Fibroblast of skin of back (primary cell): ENCODE results near the gene PAIP2.
"Not testable (repeated sequence)": the region's sequence is repeated elsewhere in the genome, so short reads cannot be mapped to it uniquely, and the experiment has no call there.

Source experiments
- DNase-seq: peaks from one replicate; pipeline ENCODE4 v3.0.0-alpha.2; 2013

Gene PAIP2

DNA sequence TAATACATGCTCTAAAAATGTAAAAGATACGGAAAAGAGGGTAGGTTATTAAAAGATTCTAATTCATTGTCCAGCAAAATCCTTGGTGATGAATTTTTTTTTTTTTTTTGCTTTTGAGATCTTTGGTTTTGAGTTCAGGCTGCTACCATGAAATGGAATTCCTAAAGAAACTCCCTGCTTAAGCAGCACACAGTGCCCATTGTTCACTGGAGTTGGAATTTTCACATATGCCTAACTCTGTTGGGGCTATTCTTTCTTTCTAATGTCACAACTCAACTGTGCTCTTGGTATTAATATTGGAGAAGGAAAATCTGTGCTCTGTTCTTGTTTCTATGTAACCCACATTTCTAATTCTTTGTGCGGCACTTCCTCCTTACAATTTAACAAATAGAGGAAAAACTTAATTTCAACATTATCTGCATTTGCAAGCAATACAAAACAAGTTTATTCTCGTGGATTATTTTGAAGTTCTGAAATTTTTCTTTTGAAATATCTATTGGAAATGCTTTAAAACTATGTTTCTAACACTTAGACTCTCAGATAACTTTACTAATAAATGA lies 26.5 kb upstream of the PAIP2 start:
- DNase-seq, result no peak

DNA sequence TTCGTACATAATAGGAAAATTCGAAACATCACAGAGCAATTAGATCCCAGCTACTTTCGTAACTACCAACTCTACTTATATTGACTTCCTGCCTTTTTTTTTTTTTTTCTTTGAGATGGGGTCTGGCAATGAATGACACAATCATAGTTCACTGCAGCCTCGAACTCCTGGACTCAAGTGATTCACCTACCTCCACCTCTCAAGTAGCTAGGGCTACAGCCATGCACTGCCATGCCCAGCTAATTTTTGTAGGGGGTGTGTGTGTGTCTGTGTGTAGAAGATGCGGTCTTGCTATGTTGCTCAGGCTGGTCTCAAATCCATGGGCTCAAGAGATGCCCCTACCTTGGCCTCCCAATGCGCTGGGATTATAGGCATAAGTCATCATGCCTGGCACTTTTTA lies 5.8 kb upstream of the PAIP2 start:
- no peak for DNase-seq

DNA sequence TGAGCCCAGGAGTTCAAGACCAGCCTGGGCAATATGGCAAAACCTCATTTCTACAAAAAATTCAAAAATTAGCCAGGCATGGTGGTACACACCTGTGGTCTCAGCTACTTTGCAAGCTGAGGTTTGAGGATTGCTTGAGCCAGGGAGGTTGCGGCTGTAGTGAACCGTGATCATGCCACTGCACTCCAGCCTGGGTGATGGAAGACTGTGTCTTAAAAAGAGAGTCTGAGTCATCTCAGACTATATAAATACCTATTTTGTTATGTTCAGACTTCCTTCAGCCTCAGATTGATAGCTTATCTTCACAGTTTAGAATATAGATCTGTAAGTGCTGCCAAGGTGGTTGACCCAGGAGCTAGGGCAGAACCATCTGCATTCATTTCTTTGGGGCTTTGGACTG lies 1.6 kb upstream of the PAIP2 start:
- no peak for DNase-seq

DNA sequence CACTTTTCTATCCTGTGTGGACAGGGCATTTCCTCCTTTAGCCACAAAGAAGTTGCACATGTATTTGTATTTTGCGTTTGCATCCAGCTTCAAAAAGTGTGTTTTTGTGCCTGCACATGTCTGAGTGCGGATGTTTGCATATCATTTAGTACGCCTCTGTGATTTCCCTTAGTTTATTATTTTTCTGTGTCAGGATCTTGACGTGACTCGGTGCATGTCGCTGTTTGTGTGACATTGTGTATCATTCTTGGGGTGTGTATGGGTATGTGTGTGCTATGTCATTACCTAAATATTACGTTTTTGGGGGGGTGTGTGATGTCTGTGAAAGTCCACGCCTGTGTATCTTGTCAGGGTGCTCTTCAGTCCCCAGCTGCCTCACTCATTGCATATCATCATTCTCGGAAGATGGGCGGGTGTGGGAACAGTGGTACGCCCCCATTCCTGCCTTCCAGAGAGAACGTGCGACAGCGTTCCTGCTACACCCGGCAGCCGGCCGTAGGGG lies 416 bp upstream of the PAIP2 start:
- DNase-seq, result no peak

DNA sequence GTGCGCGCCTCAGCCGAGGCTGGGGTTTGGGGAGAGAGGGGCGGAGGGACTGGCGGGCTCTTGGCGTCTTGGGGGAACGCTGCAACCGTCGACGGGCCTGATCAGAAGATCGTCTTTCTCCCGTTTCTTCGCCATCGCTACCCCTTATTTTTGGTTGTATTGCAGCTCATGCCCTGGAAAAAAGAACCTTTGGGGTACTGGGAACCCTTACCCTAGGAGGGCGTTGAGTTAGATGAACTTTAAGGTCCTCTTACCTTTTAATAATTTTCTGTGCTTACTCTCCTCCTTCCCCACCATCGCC lies 719 bp downstream of the PAIP2 start:
- no peak for DNase-seq

DNA sequence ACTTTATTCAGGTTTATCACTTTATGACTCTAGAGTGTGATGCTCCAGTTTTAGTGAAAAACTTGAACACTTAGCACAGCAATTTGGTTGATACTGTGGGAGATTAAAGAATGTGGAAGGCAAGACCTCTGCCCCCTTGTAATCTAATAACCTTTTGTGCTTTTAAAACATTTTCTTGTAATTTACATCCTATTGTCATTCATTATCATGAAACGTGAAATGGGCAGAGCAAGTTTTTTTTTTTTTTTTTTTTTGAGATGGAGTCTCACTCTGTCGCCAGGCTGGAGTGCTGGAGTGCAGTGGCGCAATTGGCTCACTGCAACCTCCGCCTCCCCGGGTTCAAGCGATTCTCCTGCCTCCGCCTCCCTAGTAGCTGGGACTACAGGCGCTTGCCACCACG lies 1.8 kb downstream of the PAIP2 start:
- DNase-seq, result no peak

DNA sequence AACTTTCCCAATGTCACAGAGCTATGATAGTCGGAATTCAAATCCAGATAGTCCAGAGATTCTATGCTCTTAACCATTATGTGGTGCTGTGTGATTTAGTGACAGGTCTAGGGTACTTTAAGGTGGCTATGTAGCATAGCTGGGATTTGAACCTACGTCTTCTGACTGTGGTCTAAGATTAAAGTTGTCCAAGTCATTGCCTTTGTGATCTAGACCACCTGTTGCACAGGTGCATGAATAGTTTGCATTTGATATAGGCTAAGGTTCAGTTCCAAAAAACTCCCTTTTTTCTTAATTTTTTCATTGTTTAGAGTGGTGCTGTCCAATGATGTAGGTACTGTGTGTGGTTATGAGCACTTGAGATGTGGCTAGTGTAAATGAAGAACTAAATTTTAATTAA lies 2.5 kb downstream of the PAIP2 start:
- DNase-seq, result no peak

DNA sequence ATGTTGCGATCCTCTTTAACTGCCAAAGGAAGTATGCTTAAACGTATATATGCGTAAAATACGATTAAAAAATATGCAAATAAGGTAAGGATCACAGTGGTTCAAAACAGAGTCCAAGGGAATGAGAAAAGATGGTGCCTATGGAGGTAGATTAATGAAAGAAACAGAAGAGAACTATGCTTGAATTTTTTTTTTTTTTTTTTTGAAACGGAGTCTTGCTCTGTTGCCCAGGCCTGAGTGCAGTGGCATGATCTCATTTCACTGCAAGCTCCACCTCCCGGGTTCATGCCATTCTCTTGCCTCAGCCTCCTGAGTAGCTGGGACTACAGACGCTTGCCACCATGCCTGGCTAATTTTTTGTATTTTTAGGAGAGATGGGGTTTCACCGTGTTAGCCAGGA lies 3.8 kb downstream of the PAIP2 start:
- not testable (repeated sequence) for DNase-seq

DNA sequence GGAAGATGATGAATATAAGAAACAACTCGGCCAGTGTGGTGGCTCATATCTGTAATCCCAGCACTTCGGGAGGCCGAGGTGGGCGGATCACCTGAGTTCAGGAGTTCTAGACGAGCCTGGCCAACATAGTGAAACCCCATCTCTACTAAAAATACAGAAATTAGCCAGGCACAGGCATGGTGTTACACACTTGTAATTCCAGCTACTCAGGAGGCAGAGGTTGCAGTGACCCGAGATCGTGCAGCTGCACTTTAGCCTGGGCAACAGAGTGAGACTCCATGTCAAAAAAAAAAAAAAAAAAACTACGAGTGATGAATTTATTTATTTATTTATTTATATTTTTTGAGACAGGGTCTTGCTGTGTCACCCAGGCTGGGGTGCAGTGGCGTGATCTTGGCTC lies 6.2 kb downstream of the PAIP2 start:
- not testable (repeated sequence) for DNase-seq

DNA sequence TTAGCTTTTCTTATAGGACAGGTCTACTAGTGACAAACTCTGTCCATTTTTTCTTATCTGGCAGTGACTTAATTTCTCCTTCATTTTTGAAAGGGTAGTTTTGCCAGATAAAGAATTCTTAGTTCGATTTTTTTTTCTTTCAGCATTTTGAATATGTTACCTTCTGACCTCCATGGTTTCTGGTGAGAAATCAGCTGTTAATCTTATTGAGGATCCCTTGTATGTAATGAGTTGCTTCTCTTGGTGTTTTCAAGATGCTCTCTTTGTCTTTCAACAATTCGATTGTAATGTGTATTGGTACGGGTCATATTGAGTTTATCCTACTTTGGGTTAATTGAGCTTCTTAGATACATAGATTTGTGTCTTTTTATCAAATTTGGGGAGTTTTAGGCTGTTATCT lies 12.5 kb downstream of the PAIP2 start:
- no peak for DNase-seq

DNA sequence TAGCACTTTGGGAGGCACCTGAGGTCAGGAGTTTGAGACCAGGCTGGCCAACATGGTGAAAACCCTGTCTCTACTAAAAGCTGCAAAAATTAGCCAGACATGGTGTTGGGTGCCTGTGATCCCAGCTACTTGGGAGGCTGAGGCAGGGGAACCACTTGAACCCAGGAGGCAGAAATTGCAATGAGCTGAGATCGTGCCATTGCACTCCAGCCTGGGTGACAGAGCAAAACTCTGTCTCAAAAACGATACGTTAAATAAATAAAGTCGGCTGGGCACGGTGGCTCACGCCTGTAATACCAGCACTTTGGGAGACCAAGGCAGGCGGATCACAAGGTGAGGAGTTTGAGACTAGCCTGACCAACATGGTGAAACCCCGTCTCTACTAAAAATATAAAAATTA lies 14.2 kb downstream of the PAIP2 start:
- DNase-seq, result not testable (repeated sequence)

DNA sequence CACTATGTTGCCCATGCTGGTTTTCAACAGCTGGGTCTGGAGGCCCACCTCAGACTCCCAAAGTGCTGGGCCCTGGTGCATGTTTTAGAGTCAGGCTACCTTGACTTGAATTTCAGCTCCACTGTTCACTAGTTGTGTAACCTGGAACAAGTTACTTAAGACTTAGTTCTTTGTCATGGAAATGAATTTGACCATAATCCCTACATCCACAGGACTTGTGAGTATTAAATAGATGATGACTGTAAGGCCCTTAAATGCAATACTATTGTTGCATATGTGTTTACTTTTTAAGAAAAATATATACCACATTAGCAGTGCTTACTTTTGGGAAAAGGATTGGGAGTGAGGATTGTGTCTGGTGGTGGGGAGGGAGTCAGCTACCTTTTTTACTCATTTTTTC lies 16.4 kb downstream of the PAIP2 start:
- DNase-seq, result no peak

DNA sequence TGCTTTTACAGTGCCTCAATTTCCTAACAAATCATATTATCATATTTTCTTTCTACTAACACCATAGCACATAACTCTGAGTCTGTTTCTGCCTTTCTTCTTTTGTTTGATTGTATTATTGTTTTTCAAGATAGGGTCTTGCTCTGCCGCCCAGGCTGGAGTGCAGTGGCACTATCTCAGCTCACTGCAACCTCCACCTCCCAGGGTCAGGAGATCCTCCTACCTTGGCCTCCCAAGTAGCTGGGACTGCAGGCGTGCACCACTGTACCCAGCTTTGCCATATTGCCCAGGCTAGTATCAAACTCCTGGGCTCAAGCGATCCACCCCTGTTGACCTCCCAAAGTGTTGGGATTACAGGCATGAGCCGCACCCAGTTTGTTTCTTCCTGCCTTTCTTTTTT lies 18.7 kb downstream of the PAIP2 start:
- no peak for DNase-seq

DNA sequence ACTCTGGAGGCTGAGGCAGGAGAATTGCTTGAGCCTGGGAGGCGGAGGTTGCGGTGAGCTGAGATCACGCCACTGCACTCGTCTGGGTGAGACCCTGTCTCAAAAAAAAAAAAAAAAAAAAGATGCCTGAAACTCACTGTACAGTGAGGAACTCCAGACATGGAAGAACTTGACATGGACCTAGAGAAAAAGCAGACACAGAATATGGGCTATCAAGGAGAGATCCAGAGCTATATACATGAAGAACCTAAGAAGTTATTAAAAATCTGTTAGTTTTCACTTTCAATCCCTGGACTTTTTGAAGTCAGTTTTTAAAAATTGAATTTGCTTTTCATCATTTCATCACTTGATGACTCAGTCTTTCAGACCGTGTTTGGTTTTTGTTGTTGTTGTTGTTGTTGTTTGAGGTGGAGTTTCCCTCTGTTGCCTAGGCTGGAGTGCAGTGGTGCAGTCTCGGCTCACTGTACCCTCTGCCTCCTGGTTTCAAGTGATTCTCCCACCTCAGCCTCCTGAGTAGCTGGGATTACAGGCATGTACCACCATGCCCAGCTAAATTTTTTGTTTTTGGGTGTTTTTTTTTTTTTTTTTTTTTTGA lies 20.3 kb downstream of the PAIP2 start:
- DNase-seq, result no peak

DNA sequence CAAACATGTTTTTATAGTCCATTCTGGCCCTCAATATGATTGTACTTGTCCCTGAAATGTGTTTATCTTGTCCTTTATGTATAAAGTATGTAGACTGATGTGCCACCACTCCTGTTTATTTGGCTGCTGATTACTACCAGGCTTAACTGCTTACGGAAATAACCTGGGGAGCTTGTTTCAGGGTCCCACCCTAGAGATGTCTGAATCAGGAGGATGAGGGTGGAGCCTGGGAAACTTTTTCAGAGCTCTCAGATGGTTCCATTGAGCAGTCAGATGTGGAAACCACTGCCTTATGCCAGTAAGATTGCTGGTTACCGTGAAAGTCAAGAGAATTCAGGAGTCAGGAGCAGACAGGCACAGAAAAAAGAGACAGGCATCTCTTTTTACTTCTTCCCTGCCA lies 22.3 kb downstream of the PAIP2 start:
- DNase-seq, result no peak

DNA sequence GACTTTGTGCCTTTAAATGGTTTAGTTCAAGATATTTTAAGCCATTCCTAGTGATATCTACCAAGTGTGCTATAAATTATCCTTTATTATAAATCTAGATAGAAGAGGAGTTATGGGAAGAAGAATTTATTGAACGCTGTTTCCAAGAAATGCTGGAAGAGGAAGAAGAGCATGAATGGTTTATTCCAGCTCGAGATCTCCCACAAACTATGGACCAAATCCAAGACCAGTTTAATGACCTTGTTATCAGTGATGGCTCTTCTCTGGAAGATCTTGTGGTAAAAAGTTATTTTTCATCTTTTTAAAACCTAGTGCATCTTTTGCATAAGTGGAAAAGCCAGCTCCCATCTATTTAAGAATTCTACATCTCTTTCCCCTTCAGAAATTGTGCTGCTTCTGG lies 22.8 kb downstream of the PAIP2 start:
- no peak for DNase-seq

DNA sequence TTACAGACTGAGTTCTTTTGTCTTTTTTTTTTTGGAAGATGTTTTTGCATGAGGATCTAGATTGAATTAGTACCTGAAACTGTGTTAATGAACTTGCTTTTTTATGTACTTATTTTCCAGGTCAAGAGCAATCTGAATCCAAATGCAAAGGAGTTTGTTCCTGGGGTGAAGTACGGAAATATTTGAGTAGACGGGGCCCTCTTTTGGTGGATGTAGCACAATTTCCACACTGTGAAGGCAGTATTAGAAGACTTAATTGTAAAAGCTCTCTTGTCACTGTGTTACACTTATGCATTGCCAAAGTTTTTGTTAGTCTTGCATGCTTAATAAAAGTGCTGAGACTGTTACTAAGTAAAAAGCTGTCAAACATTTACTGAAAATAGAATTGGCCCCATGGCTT lies 27.0 kb downstream of the PAIP2 start:
- DNase-seq, result peak; percentile 16

DNA sequence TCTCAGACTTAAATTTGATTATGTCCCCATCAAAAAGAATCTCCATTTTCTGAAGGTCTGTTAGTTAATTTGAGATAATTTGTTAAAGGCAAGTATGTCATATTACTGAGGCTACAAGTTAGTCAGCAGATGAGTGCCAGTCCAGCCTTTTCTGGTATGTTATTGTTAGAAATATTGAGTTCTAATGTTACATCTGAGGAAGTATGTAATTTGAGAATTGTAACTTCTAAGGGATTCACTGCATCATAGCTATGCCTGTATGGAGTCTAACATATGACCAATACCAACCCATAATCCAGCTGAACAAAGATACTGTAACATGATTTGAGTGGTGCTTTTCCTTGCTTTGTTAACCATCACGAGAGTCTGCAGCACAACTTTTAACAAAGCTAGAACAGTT lies 27.5 kb downstream of the PAIP2 start:
- DNase-seq, result peak; percentile 84

DNA sequence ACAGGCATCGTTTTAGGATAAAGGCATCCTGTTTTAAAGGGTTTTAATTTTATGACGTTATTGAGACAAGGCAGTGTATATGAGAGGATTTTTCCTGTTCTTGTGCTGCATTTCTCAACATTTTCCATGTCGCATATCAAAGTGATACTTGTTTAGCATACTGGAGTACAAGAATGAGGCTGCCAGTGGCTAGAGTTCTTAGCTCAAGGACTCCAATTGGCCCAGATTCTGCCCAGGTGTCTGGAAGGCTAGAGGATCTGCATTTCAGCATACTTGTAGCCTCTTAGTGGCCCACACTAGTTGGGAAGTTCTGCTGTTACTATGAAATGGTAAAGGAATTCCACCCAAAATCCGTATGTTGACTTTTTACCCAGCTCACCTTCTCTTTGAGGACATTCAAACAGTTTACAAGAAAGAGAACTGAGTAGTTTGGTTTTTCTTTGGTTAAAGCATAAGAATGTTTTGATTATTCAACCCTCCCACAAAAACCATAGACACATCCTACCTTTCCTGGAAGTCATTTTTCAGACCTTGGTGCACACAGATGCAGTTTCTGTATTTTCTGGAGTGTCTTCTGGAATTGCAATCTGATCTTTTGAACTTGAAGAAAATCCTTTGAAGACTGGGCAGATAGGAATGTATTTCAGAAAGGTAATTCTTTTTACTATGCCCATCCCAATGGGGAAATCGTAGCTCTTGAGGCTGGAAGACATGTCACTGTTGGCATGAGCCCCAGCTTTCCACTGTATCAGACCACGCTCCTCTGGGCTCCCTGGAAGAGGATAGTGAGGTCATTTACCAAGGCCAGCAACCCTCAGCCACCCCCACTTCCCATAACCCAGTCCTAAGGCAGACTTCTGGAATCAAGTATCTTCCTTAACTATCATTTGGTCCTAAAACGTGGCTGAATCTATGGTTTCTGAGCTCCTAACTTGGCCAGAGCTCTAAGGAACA lies 30.1 kb downstream of the PAIP2 start:
- no peak for DNase-seq

DNA sequence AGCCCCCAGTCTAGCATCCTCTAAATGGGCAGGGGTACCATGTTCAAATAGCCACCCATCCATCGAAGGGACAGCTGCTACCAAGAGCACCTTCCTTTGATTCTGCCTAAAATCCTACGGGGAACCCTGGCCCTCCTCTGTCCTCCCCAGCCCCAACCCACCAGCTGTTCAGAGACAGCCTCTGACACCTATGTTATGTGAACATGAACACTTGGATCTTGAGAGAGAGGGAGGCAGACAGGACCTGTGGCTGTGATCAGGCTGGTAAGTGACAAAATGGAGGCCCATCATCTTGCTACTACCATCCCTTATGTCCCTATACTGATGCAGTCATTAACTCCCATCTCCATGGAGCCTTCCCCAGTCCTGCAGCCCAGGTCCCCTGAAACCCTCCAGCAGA lies 33.3 kb downstream of the PAIP2 start:
- DNase-seq, result no peak

DNA sequence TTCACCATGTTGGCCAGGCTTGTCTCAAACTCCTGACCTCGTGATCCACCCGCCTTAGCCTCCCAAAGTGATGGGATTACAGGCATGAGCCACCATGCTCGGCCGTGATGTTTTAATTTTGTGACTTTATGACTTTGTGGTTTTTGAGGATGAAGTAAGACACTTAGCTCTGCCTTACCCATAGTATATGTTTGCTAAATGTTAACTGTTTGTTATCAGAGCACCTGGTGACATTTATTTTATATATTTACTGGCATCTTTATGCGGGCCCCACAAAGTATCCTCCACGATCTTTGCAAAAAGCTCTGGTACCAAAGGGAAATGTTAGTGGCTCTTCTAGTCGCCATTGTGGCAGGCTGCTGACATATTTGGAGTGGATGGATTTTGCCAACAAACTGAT lies 34.7 kb downstream of the PAIP2 start:
- no peak for DNase-seq

DNA sequence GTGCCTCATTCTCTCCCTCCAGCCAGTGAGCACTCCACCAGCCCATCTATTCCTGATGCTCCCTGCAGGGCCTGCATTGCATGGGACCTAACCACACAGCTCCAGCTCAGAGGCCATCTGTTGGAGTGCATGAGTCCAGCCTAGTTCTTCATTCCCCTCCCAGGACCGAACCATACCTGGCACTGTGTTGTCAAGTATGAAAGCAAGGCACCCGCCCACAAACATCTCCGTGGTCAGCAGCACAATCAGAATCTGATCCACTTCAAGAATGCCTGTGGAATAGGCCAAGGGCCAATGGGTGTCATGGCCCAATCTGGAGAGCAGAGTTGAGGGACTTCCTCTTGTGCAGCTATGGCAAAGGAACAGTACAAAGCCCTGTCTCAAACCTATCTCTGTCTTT lies 35.6 kb downstream of the PAIP2 start:
- DNase-seq, result no peak

DNA sequence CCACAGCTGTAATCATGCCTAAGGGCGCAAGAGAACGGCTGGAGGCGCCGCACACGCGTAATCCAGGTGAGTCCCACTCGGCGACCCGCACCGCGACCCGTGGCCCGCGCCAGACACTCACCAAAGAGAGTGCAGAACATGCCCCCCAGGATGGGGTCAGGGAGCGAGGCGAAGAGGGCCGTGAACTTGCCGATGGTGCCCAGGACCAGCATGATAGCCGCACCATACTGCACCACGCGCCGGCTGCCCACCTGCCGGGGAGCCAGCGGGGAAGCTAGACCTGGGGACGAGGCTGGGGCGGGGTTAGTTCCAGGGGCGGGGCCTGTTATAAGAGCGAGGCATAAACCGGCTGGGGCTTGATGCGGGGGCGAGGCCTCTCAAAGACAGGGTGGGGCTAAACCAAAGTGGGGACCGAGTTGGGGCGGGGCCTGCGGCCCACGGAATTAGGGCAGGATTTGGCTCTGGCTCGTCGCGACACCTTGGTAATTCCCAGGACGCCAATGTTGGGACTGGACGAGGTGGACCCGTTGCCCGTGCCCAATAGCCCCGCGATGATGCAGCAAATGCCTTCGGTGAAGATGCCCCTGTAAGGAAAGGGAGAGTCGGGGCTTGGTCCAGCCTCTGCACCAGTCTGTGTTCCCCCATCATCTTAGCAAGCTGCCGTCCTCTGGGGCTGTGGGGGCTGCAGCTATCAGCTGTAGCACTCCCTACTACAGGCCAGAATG lies 36.6 kb downstream of the PAIP2 start:
- DNase-seq, result no peak
